ENCODE data around the gene ADD3.

DNA sequence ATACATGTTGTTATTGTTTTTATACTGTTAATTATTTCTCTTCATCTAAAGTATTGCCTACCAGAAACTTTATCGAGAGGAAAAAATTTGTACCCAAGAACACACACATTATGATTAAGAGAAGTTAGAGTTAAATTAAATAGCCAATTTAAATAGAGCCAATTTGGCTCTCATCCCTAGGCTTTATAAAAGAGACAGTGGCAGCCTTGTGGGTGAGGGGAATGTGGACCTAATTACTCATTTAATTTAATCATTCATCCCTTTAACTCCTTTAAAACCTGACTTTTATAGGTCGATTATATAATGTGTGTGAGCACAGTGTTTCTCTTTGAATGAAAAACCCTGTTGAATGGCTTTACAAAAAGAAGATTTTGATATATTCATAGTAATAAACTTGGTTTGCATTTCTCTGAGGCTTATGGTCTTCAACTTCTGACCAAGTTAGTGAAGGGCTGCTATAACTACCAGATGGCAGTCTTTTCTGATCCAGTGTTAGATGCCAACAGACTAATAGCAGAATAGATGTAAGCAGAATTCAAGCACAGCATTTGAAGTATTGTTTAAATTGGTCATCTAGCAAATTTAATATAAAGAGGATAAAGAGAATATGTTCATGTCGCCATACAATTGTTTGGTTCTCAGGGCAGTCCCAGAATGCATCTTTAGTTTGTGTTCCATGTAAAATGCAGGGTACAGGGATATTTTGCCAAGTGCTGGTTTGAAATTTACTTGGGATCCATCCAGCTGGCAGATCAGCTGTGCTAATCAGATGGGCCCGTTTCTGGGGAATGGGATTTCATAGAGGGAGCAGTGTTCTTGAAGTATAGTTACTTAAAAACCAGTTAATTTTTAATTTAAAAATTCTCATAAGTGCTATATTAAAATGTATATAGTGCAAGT, 25.3 kb downstream of the ADD3 start:
- no peak for TF ChIP-seq CTCF (tag by site-specific recombination; IDR thresholded peaks at IDR 0.05)
- no peak for TF ChIP-seq ZNF501 (tag by site-specific recombination; IDR thresholded peaks at IDR 0.05)
- TF ChIP-seq ZNF830 (tag by site-specific recombination; IDR thresholded peaks at IDR 0.05; ENCODE audit: low read depth), result no peak
- no peak for TF ChIP-seq ZBTB7A (tag by site-specific recombination; IDR thresholded peaks at IDR 0.05; ENCODE audit: low read depth)
- no peak for TF ChIP-seq MYNN (tag by site-specific recombination; IDR thresholded peaks at IDR 0.05; ENCODE audit: borderline replicate concordance)
- no peak for TF ChIP-seq ZNF221 (tag by site-specific recombination; IDR thresholded peaks at IDR 0.05; ENCODE audit: borderline replicate concordance)
- TF ChIP-seq, protein P1, sequence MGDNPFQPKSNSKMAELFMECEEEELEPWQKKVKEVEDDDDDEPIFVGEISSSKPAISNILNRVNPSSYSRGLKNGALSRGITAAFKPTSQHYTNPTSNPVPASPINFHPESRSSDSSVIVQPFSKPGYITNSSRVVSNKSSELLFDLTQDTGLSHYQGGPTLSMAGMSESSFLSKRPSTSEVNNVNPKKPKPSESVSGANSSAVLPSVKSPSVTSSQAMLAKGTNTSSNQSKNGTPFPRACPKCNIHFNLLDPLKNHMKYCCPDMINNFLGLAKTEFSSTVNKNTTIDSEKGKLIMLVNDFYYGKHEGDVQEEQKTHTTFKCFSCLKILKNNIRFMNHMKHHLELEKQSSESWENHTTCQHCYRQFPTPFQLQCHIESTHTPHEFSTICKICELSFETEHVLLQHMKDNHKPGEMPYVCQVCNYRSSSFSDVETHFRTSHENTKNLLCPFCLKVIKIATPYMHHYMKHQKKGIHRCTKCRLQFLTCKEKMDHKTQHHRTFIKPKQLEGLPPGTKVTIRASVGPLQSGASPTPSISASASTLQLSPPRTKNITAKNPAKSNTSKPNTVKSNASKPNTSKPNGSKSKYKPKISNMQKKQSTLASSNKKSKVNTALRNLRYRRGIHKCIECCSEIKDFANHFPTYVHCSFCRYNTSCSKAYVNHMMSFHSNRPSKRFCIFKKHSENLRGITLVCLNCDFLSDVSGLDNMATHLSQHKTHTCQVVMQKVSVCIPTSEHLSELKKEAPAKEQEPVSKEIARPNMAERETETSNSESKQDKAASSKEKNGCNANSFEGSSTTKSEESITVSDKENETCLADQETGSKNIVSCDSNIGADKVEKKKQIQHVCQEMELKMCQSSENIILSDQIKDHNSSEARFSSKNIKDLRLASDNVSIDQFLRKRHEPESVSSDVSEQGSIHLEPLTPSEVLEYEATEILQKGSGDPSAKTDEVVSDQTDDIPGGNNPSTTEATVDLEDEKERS (tag by site-specific recombination; IDR thresholded peaks at IDR 0.05), result no peak
- TF ChIP-seq ZBTB17 (tag by site-specific recombination; IDR thresholded peaks at IDR 0.05), result no peak
- TF ChIP-seq ZNF274 (IDR thresholded peaks at IDR 0.05; ENCODE audit: low read length), result no peak
- no peak for TF ChIP-seq ZNF274 (tag by site-specific recombination; IDR thresholded peaks at IDR 0.05; ENCODE audit: borderline replicate concordance)
- TF ChIP-seq ZNF302 (tag by site-specific recombination; IDR thresholded peaks at IDR 0.05; ENCODE audit: low read depth), result no peak
- no peak for TF ChIP-seq FEZF1 (tag by site-specific recombination; IDR thresholded peaks at IDR 0.05)
- TF ChIP-seq ZNF416 (tag by site-specific recombination; IDR thresholded peaks at IDR 0.05), result no peak
- no peak for TF ChIP-seq KLF8 (tag by site-specific recombination; IDR thresholded peaks at IDR 0.05)

All from HEK293 (cell line).